ENCODE results near the gene SSR4.

The SSR4 gene

DNA sequence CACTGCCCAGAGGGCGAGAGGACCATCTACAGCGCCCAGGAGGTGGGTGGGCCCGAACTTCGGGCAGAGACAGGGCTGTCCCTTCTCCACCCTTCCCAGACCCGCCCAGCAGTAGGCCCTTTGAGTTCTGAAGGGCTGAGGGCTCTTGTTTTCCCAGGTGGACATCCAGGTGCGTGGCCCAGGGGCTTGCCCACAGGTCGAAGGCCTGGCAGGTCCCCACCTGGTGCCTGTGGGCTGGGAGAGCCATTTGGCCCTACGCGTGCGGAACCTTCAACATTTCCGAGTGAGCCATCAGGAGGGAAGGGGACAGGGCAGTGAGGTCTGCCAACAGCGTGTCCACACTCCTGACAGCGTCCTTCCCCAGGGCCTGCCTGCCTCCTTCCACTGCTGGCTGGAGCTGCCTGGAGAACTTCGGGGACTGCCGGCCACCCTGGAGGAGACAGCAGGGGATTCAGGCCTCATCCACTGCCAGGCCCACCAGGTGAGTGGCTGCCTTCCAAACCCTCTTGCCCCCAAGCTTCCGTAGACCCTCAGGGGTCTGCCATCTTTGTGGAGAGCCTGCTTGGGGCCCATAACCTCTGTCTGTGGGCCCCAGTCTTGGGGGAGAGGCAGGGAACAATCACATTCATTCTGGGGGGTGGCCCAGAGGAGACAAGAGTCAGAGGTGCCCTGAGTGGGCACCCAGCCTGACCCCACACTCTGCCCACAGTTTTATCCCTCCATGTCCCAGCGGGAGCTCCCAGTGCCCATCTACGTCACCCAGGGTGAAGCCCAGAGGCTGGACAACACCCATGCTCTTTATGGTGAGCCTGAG, 23.7 kb upstream of the SSR4 start:
- peaks cover 5 to 7% of the 10 kb centered on the region in 2 donors for H3K4me1 ChIP-seq (ENCODE audit: control insufficient read depth in 2 of 2, insufficient read depth in 1 of 2, low read depth in 1 of 2, low read length in 2 of 2)
- no peak overlapping the region for H3K4ac ChIP-seq (ENCODE audit: low read length)
- H3K27ac ChIP-seq (replicated peaks; ENCODE audit: low read length): no peak overlapping the region
- no peak overlapping the region for H3K23ac ChIP-seq (ENCODE audit: low read depth, low read length, poor library complexity)
- H3K27me3 ChIP-seq (ENCODE audit: control insufficient read depth in 3 of 3, insufficient read depth in 3 of 3, low read depth in 1 of 3, low read length in 3 of 3): no peaks in the 10 kb centered on the region
- no peaks in the 10 kb centered on the region for H3K36me3 ChIP-seq (replicated peaks in 1 of 2; ENCODE audit: control insufficient read depth in 2 of 2, insufficient read depth in 2 of 2, low read length in 2 of 2)
- no peak overlapping the region for H3K4me2 ChIP-seq (ENCODE audit: insufficient read depth, low read length, poor library complexity, severe bottlenecking)
- no peaks in the 10 kb centered on the region for H3K79me1 ChIP-seq (ENCODE audit: low read depth, low read length)
- no peak overlapping the region for H4K8ac ChIP-seq (ENCODE audit: low read depth, low read length)
- DNase-seq (ENCODE audit: low spot score): no peak
- H3K9ac ChIP-seq (ENCODE audit: low read depth, low read length, poor library complexity): no peak overlapping the region
- H2BK5ac ChIP-seq (ENCODE audit: low read length): no peak overlapping the region
- no peak overlapping the region for H2AFZ ChIP-seq (ENCODE audit: low read length)
- H2BK15ac ChIP-seq (ENCODE audit: low read length): no peak overlapping the region
- no peak overlapping the region for H2BK120ac ChIP-seq (ENCODE audit: low read depth, low read length)
- no peaks in the 10 kb centered on the region for H3K9me3 ChIP-seq (replicated peaks in 1 of 2; ENCODE audit: control insufficient read depth in 2 of 2, insufficient read depth in 1 of 2, low read depth in 1 of 2, low read length in 2 of 2)
- no peak overlapping the region for H3K4me3 ChIP-seq (ENCODE audit: low read length in 2 of 2)
- WGBS, 2 donors (ENCODE audit: extremely low coverage in 2 of 2, insufficient read length in 2 of 2, insufficient replicate concordance in 1 of 2): no CpG with 5 or more reads among the region's 18 CpGs
- H4K91ac ChIP-seq (ENCODE audit: low read depth, low read length, poor library complexity): no peak overlapping the region
- H3K18ac ChIP-seq (ENCODE audit: low read length): no peak overlapping the region
- no peak overlapping the region for H2BK12ac ChIP-seq (ENCODE audit: low read length)
- no peak overlapping the region for H3K14ac ChIP-seq (ENCODE audit: low read length)
- H2AK5ac ChIP-seq (ENCODE audit: low read depth, low read length): no peak overlapping the region

DNA sequence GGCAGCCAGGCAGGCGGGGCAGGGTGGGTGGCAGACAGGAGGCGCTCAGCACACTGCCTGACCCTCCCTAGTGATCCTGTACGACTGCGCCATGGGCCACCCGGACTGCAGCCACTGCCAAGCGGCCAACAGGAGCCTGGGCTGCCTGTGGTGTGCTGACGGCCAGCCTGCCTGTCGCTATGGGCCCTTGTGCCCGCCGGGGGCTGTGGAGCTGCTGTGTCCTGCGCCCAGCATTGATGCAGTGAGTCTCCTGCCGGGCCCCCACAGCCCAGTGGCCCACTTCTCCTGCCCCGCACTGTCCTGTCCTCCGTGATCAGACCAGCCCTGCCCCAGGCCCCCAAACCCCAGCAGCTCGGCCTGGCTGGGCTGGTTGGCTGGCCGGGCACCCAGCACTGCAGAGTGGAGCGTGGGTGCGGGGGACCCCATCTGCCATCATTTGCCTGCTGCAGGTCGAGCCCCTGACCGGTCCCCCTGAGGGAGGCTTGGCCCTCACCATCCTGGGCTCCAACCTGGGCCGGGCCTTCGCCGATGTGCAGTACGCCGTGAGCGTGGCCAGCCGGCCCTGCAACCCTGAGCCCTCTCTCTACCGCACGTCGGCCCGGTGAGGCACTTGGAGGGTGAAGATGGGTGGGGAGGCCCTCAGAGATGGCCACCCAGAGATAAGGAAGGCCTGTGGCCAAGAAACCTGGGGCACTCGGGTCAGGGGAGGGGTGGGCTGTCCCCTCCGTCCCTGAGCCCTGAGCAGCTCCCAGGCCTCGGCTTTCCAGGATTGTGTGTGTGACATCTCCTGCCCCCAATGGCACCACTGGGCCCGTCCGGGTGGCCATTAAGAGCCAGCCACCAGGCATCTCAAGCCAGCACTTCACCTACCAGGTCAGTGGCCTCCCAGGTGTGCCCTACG, 22.8 kb upstream of the SSR4 start:
- Histone ChIP-seq H3K4ac (ENCODE audit: low read length) (no peak overlapping the region), H3K79me1 (ENCODE audit: low read depth, low read length) (no peaks in the 10 kb centered on the region), H2BK120ac (ENCODE audit: low read depth, low read length) (no peak overlapping the region), H2BK12ac (ENCODE audit: low read length) (no peak overlapping the region), H3K18ac (ENCODE audit: low read length) (peak overlapping the region; percentile 28), H2BK15ac (ENCODE audit: low read length) (no peak overlapping the region), H4K8ac (ENCODE audit: low read depth, low read length) (no peak overlapping the region), H3K9me3 (replicated peaks in 1 of 2; ENCODE audit: control insufficient read depth in 2 of 2, insufficient read depth in 1 of 2, low read depth in 1 of 2, low read length in 2 of 2) (no peaks in the 10 kb centered on the region), H2AFZ (ENCODE audit: low read length) (no peak overlapping the region), H2AK5ac (ENCODE audit: low read depth, low read length) (no peak overlapping the region), H3K4me2 (ENCODE audit: insufficient read depth, low read length, poor library complexity, severe bottlenecking) (no peak overlapping the region), H3K23ac (ENCODE audit: low read depth, low read length, poor library complexity) (no peak overlapping the region), H3K4me1 (ENCODE audit: control insufficient read depth in 2 of 2, insufficient read depth in 1 of 2, low read depth in 1 of 2, low read length in 2 of 2) (peaks cover 0 to 1% of the 10 kb centered on the region in 2 donors), H3K4me3 (ENCODE audit: low read length in 2 of 2) (no peak overlapping the region), H3K36me3 (replicated peaks in 1 of 2; ENCODE audit: control insufficient read depth in 2 of 2, insufficient read depth in 2 of 2, low read length in 2 of 2) (no peaks in the 10 kb centered on the region), H3K27me3 (ENCODE audit: control insufficient read depth in 3 of 3, insufficient read depth in 3 of 3, low read depth in 1 of 3, low read length in 3 of 3) (no peaks in the 10 kb centered on the region), H3K14ac (ENCODE audit: low read length) (no peak overlapping the region), H3K9ac (ENCODE audit: low read depth, low read length, poor library complexity) (peak overlapping the region; percentile 4), H3K27ac (replicated peaks; ENCODE audit: low read length) (no peak overlapping the region), H2BK5ac (ENCODE audit: low read length) (no peak overlapping the region), H4K91ac (ENCODE audit: low read depth, low read length, poor library complexity) (no peak overlapping the region)
- no peak for DNase-seq (ENCODE audit: low spot score)
- no CpG with 5 or more reads among the region's 37 CpGs for WGBS, 2 donors (ENCODE audit: extremely low coverage in 2 of 2, insufficient read length in 2 of 2, insufficient replicate concordance in 1 of 2)

DNA sequence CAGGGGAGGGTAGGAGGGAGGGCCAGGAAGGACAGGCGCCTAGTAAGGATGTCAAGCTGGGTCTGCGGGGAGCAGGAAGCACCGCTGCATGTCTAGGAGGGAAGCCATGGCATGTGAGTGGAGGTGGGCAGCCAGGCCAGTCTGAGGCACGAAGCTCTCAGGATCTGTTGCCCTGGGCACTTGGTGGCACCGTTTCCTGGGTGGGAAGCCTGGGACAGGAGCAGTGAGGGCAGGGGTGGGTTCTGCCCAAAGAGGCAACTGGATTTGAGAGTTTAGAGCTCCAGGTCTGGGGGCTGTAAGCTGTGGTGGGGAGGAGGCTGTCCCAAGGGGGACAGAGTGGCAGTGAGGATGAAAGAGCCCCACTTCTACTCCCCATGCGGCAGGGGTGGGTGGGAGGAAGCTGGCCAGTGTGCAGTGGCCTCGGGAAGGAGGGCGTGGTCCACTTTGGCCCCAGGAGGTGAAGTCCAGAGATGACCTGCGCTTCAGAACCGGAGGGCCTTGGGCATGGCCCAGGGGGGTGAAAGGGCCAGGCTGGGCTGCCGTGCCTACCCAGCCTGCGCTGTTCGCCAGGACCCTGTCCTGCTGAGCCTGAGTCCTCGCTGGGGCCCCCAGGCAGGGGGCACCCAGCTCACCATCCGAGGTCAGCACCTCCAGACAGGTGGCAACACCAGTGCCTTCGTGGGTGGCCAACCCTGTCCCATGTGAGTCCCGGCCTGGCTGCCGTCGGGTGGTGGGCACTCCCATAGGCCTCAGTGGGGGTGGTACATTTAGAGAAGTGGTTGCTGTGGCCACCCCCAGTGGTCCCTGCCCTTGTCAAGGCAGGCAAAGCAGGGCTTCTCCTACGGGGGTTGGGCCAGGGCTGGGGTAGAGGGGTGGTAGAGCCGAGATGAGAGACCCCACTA, 21.9 kb upstream of the SSR4 start:
- no peak overlapping the region for H3K23ac ChIP-seq (ENCODE audit: low read depth, low read length, poor library complexity)
- H3K9ac ChIP-seq (ENCODE audit: low read depth, low read length, poor library complexity): peak overlapping the region; percentile 4
- no peak overlapping the region for H2BK5ac ChIP-seq (ENCODE audit: low read length)
- no peaks in the 10 kb centered on the region for H3K9me3 ChIP-seq (replicated peaks in 1 of 2; ENCODE audit: control insufficient read depth in 2 of 2, insufficient read depth in 1 of 2, low read depth in 1 of 2, low read length in 2 of 2)
- no peak overlapping the region for H2BK120ac ChIP-seq (ENCODE audit: low read depth, low read length)
- no peak overlapping the region for H2BK12ac ChIP-seq (ENCODE audit: low read length)
- no peak overlapping the region for H3K14ac ChIP-seq (ENCODE audit: low read length)
- no peak overlapping the region for H4K8ac ChIP-seq (ENCODE audit: low read depth, low read length)
- no peaks in the 10 kb centered on the region for H3K4me1 ChIP-seq (ENCODE audit: control insufficient read depth in 2 of 2, insufficient read depth in 1 of 2, low read depth in 1 of 2, low read length in 2 of 2)
- H3K27me3 ChIP-seq (ENCODE audit: control insufficient read depth in 3 of 3, insufficient read depth in 3 of 3, low read depth in 1 of 3, low read length in 3 of 3): no peaks in the 10 kb centered on the region
- no peak overlapping the region for H3K4me3 ChIP-seq (ENCODE audit: low read length in 2 of 2)
- H2BK15ac ChIP-seq (ENCODE audit: low read length): no peak overlapping the region
- H3K4me2 ChIP-seq (ENCODE audit: insufficient read depth, low read length, poor library complexity, severe bottlenecking): no peak overlapping the region
- H3K27ac ChIP-seq (replicated peaks; ENCODE audit: low read length): no peak overlapping the region
- H3K18ac ChIP-seq (ENCODE audit: low read length): no peak overlapping the region
- WGBS, 2 donors (ENCODE audit: extremely low coverage in 2 of 2, insufficient read length in 2 of 2, insufficient replicate concordance in 1 of 2): no CpG with 5 or more reads among the region's 21 CpGs
- no peaks in the 10 kb centered on the region for H3K79me1 ChIP-seq (ENCODE audit: low read depth, low read length)
- no peak for DNase-seq (ENCODE audit: low spot score)
- H3K4ac ChIP-seq (ENCODE audit: low read length): no peak overlapping the region
- H3K36me3 ChIP-seq (replicated peaks in 1 of 2; ENCODE audit: control insufficient read depth in 2 of 2, insufficient read depth in 2 of 2, low read length in 2 of 2): no peaks in the 10 kb centered on the region
- H2AK5ac ChIP-seq (ENCODE audit: low read depth, low read length): no peak overlapping the region
- H2AFZ ChIP-seq (ENCODE audit: low read length): no peak overlapping the region
- H4K91ac ChIP-seq (ENCODE audit: low read depth, low read length, poor library complexity): no peak overlapping the region

Measured in neuronal stem cell (in vitro differentiated cells).